HepG2 (cell line): ENCODE results near the gene LIFR. TPM values are rescaled to one million over a fixed set of nuclear protein-coding genes. Genes with fewer than 3 reads are reported as not detected.

Experiments
- ATAC-seq: fragments of 200-7000 bp; cut with Tn5 transposase; 3 replicates; pipeline ENCODE4 v1.9.1; 2020; ENCODE audit warnings: mild to moderate bottlenecking, moderate library complexity
- BruUV-seq: library from RNA; stranded (reverse); fragments of 400-500 nt; replicated peaks from 2 replicates; lab custom pipeline; 2021; lab: Mats Ljungman, UMichigan
- CTCF ChIA-PET: fragments of 300-600 bp; formaldehyde crosslinking; extraction: SDS; loops from one replicate; lab custom pipeline; 2021; ENCODE audit warnings: low total read pairs, inconsistent platforms, low intra/inter-chr PET ratio; lab: Yijun Ruan, JAX
- POLR2A ChIA-PET: fragments of 350-600 bp; sonication (Branson Sonifier 250); formaldehyde crosslinking; loops from one replicate; lab custom pipeline; 2020; ENCODE audit warnings: antibody characterized with exemption, inconsistent platforms; lab: Yijun Ruan, JAX
- DNase-seq: peaks from one replicate; pipeline ENCODE4 v3.0.0-alpha.2; 2015; ENCODE audit warnings: low spot score
- FAIRE-seq: peaks from 3 replicates; lab custom pipeline; 2011; peaks lifted over from hg19 to GRCh38; lab: Jason Lieb, UNC
- H2AFZ ChIP-seq: one replicate; pipeline ENCODE4 v1.6.1; 2011; ENCODE audit warnings: low read length, inconsistent platforms
- H3K27ac ChIP-seq: fragments of 300-600 bp; 3 replicates; pipeline ENCODE4 v1.8.0; 2011; ENCODE audit warnings: mixed run types, mild to moderate bottlenecking, mixed read lengths, low read length, inconsistent platforms; ENCODE audit not compliant: insufficient read depth; ENCODE audit errors: extremely low read length
- H3K27me3 ChIP-seq, 2 experiments: fragments of 200-600 bp in 1 of 2; 2 replicates in 1 of 2; 3 replicates in 1 of 2; pipeline versions ENCODE4 v1.6.0 to v1.8.0; 2011; ENCODE audit warnings: low read length in 2 of 2, mild to moderate bottlenecking in 2 of 2, moderate library complexity in 2 of 2, inconsistent platforms in 1 of 2; ENCODE audit not compliant: insufficient read depth in 2 of 2, control insufficient read depth in 1 of 2
- H3K36me3 ChIP-seq, 2 experiments: fragments of 200-600 bp in 1 of 2; replicated peaks in 1 of 2; 2 replicates in 1 of 2; 3 replicates in 1 of 2; pipeline versions ENCODE4 v1.5.1 to v1.8.0; 2011; ENCODE audit warnings: low read length in 2 of 2, inconsistent platforms in 1 of 2; ENCODE audit not compliant: insufficient read depth in 2 of 2, control insufficient read depth in 1 of 2
- H3K4me1 ChIP-seq: 2 replicates; pipeline ENCODE4 v1.5.1; 2012; ENCODE audit warnings: low read length, inconsistent platforms; ENCODE audit not compliant: insufficient read depth
- H3K4me2 ChIP-seq: 2 replicates; pipeline ENCODE4 v1.6.0; 2011; ENCODE audit warnings: low read depth, low read length, inconsistent platforms
- H3K4me3 ChIP-seq, 3 experiments: fragments of 200-600 bp in 1 of 3; sonication (generic), shearing (Covaris generic) in 1 of 3; replicated peaks in 1 of 3; 2 replicates each; pipeline ENCODE4 v1.5.1; 2011 to 2016; ENCODE audit warnings: low read length in 3 of 3, inconsistent platforms in 2 of 3, low read depth in 2 of 3, mild to moderate bottlenecking in 2 of 3, control low read depth in 1 of 3, mixed read lengths in 1 of 3; ENCODE audit not compliant: insufficient read depth in 1 of 3
- H3K79me2 ChIP-seq: one replicate; pipeline ENCODE4 v1.6.1; 2011; ENCODE audit warnings: low read length, inconsistent platforms; ENCODE audit not compliant: insufficient read depth
- H3K9ac ChIP-seq: 2 replicates; pipeline ENCODE4 v1.6.0; 2011; ENCODE audit warnings: mild to moderate bottlenecking, low read depth, low read length, inconsistent platforms; ENCODE audit not compliant: insufficient read depth
- H3K9me3 ChIP-seq: 2 replicates; pipeline ENCODE4 v1.5.1; 2012; ENCODE audit warnings: mild to moderate bottlenecking, low read length
- H4K20me1 ChIP-seq: 2 replicates; pipeline ENCODE4 v1.6.0; 2011; ENCODE audit warnings: inconsistent platforms, mild to moderate bottlenecking, low read length, moderate library complexity; ENCODE audit not compliant: insufficient read depth
- DNMT1 ChIP-seq: sonication (generic); formaldehyde crosslinking; IDR thresholded peaks from 2 replicates; pipeline ENCODE4 v1.5.1; 2020; ENCODE audit warnings: mild to moderate bottlenecking, missing genetic modification reagents
- FOSL1 ChIP-seq: sonication (generic); formaldehyde crosslinking; IDR thresholded peaks from 2 replicates; pipeline ENCODE4 v1.9.0; 2021; ENCODE audit warnings: missing genetic modification reagents, borderline replicate concordance
- NR1H2 ChIP-seq: sonication (generic); formaldehyde crosslinking; IDR thresholded peaks from 2 replicates; pipeline ENCODE4 v1.8.1; 2022; ENCODE audit warnings: low read depth, missing genetic modification reagents, borderline replicate concordance
- PHF21A ChIP-seq: sonication (generic); formaldehyde crosslinking; IDR thresholded peaks from 2 replicates; pipeline ENCODE4 v1.5.0; 2020; ENCODE audit warnings: mild to moderate bottlenecking, missing genetic modification reagents
- SAP130 ChIP-seq: IDR thresholded peaks from 2 replicates; pipeline ENCODE4 v1.6.1; 2016; ENCODE audit warnings: low read depth
- SOX6 ChIP-seq, 2 experiments: fragments of 450-650 bp in 1 of 2; sonication (generic) in 1 of 2; formaldehyde crosslinking in 1 of 2; IDR thresholded peaks; 2 replicates each; pipeline versions ENCODE4 v1.4.0 to v1.6.1; 2017 to 2020; ENCODE audit warnings: antibody characterized with exemption in 1 of 2, mild to moderate bottlenecking in 1 of 2, missing genetic modification reagents in 1 of 2
- UBTF ChIP-seq: sonication (generic); formaldehyde crosslinking; IDR thresholded peaks from 2 replicates; pipeline ENCODE4 v1.4.0; 2020; ENCODE audit warnings: mild to moderate bottlenecking, missing genetic modification reagents
- XBP1 ChIP-seq: sonication (generic); formaldehyde crosslinking; IDR thresholded peaks from 2 replicates; pipeline ENCODE4 v1.5.0; 2020; ENCODE audit warnings: missing genetic modification reagents
- ZBTB20 ChIP-seq: sonication (generic); formaldehyde crosslinking; IDR thresholded peaks from 2 replicates; pipeline ENCODE4 v1.8.1; 2023; ENCODE audit warnings: missing genetic modification reagents, low read depth, mild to moderate bottlenecking, borderline replicate concordance
- ZBTB3 ChIP-seq: sonication (generic); formaldehyde crosslinking; IDR thresholded peaks from 2 replicates; pipeline ENCODE4 v1.4.0; 2020; ENCODE audit warnings: low read depth, mild to moderate bottlenecking, moderate library complexity, missing genetic modification reagents, borderline replicate concordance
- ZIK1 ChIP-seq: sonication (generic); formaldehyde crosslinking; IDR thresholded peaks from 2 replicates; pipeline ENCODE4 v1.5.0; 2020; ENCODE audit warnings: mild to moderate bottlenecking, low read depth, missing genetic modification reagents, borderline replicate concordance
- ZNF235 ChIP-seq: sonication (generic); formaldehyde crosslinking; IDR thresholded peaks from 2 replicates; pipeline ENCODE4 v1.8.1; 2023; ENCODE audit warnings: mild to moderate bottlenecking, missing genetic modification reagents, borderline replicate concordance
- ZNF432 ChIP-seq: sonication (generic); formaldehyde crosslinking; IDR thresholded peaks from 2 replicates; pipeline ENCODE4 v1.5.0; 2020; ENCODE audit warnings: missing genetic modification reagents, mild to moderate bottlenecking, borderline replicate concordance
- ZNF547 ChIP-seq: sonication (generic); formaldehyde crosslinking; IDR thresholded peaks from 2 replicates; pipeline ENCODE4 v1.5.1; 2020; ENCODE audit warnings: mild to moderate bottlenecking, missing genetic modification reagents
- ZNF563 ChIP-seq: sonication (generic); formaldehyde crosslinking; IDR thresholded peaks from 2 replicates; pipeline ENCODE4 v1.8.0; 2022; ENCODE audit warnings: mild to moderate bottlenecking, moderate library complexity, missing genetic modification reagents
- ZNF605 ChIP-seq: sonication (generic); formaldehyde crosslinking; IDR thresholded peaks from 2 replicates; pipeline ENCODE4 v1.8.0; 2022; ENCODE audit warnings: mild to moderate bottlenecking, missing genetic modification reagents
- WGBS: methylation state at CpG from one replicate; pipeline ENCODE4 v1.1.6; 2017; ENCODE audit warnings: low lambda C conversion rate; 5-methylcytosine and 5-hydroxymethylcytosine counted together
- in situ Hi-C: cut with HindIII; loops from 2 replicates; pipeline ENCODE4 v1.10.0; 2017; ENCODE audit warnings: low pct_unique_long_range_greater_than_20kb; ENCODE audit not compliant: extremely low pct_ligation_motif_present
- intact Hi-C: fragments of 100-400 bp; cut with micrococcal nuclease; formaldehyde crosslinking; loops from one replicate; pipeline ENCODE4 v1.10.0; 2022; ENCODE audit not compliant: unreplicated experiment
- polyA plus RNA-seq, 8 experiments: library from polyadenylated mRNA; depleted of rRNA in 3 of 8; stranded (reverse) in 7 of 8; unstranded in 1 of 8; fragments of >200 nt; fragmentation: Illumina TruSeq in 4 of 8; extraction: Trizol in 4 of 8; gene quantifications; 2 replicates each; pipeline versions ENCODE4 v1.2.1 to v1.2.3, GENCODE V29; 2011 to 2016; ENCODE audit warnings: low read depth in 4 of 8, missing spikeins in 1 of 8, mixed read lengths in 1 of 8; ENCODE audit not compliant: insufficient read depth in 1 of 8
- total RNA-seq, 5 experiments: library from RNA; depleted of rRNA; stranded (reverse); fragments of >200 nt; fragmentation: Illumina TruSeq; extraction: Trizol; gene quantifications; 2 replicates each; pipeline ENCODE4 v1.2.3, GENCODE V29; 2016; ENCODE audit warnings: low read depth in 1 of 5
- TF ChIP-seq, protein P1 (sequence below): sonication (generic); formaldehyde crosslinking; IDR thresholded peaks from 2 replicates; pipeline ENCODE4 v1.8.0; 2022; ENCODE audit warnings: missing genetic modification reagents, mild to moderate bottlenecking, inconsistent platforms, borderline replicate concordance
- TF ChIP-seq, protein P2 (sequence below): sonication (generic); formaldehyde crosslinking; IDR thresholded peaks from 2 replicates; pipeline ENCODE4 v1.9.0; 2021; ENCODE audit warnings: missing genetic modification reagents, mild to moderate bottlenecking, borderline replicate concordance

The LIFR gene
- total and polyA plus RNA-seq, 2 of the 13 experiments (the other 11 are each of a cell fraction or from before 2014, with no cell fraction given): 6.3 to 25.2 TPM

GRCh38 chr5:38434966-38435705 is 121.3 kb downstream of the LIFR start:
- H2AFZ ChIP-seq: no peak overlapping the region
- FAIRE-seq (no peak), DNase-seq (no peak), ATAC-seq (no peak)
- H3K9ac ChIP-seq: no peak overlapping the region
- in situ Hi-C loops (loop anchor here (5.0 kb wide), 2 partner anchors 232 to 372 kb away; no protein-coding TSS in a partner anchor), intact Hi-C loops (no loop called here)
- POLR2A ChIA-PET: no interaction called here
- TF ChIP-seq ZNF235 (CRISPR knock-in tag): no peak
- TF ChIP-seq, protein P1, sequence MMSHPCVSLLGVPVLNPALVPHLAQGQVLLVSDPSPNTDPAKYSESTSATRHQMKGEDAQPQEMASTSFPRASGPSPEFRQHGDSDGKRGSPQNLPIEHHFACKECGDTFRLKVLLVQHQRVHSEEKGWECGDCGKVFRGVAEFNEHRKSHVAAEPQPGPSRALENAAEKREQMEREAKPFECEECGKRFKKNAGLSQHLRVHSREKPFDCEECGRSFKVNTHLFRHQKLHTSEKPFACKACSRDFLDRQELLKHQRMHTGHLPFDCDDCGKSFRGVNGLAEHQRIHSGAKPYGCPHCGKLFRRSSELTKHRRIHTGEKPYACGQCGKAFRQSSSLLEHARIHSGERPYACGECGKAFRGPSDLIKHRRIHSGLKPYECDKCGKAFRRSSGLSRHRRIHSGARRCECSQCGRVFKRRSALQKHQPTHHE: no peak
- no peak for TF ChIP-seq ZBTB3 (CRISPR knock-in tag)
- TF ChIP-seq FOSL1 (CRISPR knock-in tag): no peak
- TF ChIP-seq SAP130 (CRISPR knock-in tag): no peak
- no peak for TF ChIP-seq ZNF432
- no peak for TF ChIP-seq ZNF547
- TF ChIP-seq XBP1 (CRISPR knock-in tag): no peak
- TF ChIP-seq PHF21A: no peak
- TF ChIP-seq ZNF605 (CRISPR knock-in tag): no peak
- TF ChIP-seq ZIK1 (CRISPR knock-in tag): no peak
- no peak for TF ChIP-seq ZBTB20 (CRISPR knock-in tag)
- no peak for TF ChIP-seq NR1H2 (CRISPR knock-in tag)
- TF ChIP-seq, protein P2, sequence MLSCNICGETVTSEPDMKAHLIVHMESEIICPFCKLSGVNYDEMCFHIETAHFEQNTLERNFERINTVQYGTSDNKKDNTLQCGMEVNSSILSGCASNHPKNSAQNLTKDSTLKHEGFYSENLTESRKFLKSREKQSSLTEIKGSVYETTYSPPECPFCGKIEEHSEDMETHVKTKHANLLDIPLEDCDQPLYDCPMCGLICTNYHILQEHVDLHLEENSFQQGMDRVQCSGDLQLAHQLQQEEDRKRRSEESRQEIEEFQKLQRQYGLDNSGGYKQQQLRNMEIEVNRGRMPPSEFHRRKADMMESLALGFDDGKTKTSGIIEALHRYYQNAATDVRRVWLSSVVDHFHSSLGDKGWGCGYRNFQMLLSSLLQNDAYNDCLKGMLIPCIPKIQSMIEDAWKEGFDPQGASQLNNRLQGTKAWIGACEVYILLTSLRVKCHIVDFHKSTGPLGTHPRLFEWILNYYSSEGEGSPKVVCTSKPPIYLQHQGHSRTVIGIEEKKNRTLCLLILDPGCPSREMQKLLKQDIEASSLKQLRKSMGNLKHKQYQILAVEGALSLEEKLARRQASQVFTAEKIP (CRISPR knock-in tag): no peak
- no peak for TF ChIP-seq ZNF563 (CRISPR knock-in tag)
- TF ChIP-seq UBTF: no peak
- no peak for TF ChIP-seq DNMT1 (CRISPR knock-in tag)
- no peak for TF ChIP-seq SOX6 (IDR thresholded peaks at IDR 0.05)
- no peak for TF ChIP-seq SOX6 (CRISPR knock-in tag; IDR thresholded peaks at IDR 0.05)
- WGBS: 63% methylated on average over 7 of the region's 7 CpGs
- H3K27ac ChIP-seq: no peak overlapping the region
- H3K4me1 ChIP-seq: 0 out of 2 replicates have a peak, but pooled peaks cover 6% of the 10 kb centered on the region
- no peaks in the 10 kb centered on the region for H3K9me3 ChIP-seq
- H3K4me2 ChIP-seq: no peak overlapping the region
- H3K4me3 ChIP-seq: no peak overlapping the region
- H3K27me3 ChIP-seq: peaks cover 0 to 20% of the 10 kb centered on the region in 2 experiments; a peak in 3 of 5 replicates
- CTCF ChIA-PET: no interaction called here
- H3K79me2 ChIP-seq: no peaks in the 10 kb centered on the region
- no peaks in the 10 kb centered on the region for H4K20me1 ChIP-seq
- no peaks in the 10 kb centered on the region for H3K36me3 ChIP-seq
- no TSS peak for BruUV-seq
